Measurements from ENCODE around the gene PANK3.
"Not testable (repeated sequence)": the region's sequence is repeated elsewhere in the genome, so short reads cannot be mapped to it uniquely, and the experiment has no call there.

Gene PANK3

GRCh38 chr5:168592014-168592368, 12.8 kb upstream of the PANK3 start:
- DNase-seq (ENCODE audit: low read depth in 2 of 2) = no peak

- DNase-seq (ENCODE audit: low read depth in 2 of 2) = no peak
These were observed 12.3 kb upstream of the PANK3 start for GRCh38 chr5:168591302-168592013.

GRCh38 chr5:168590666-168591065, 11.5 kb upstream of the PANK3 start:
- DNase-seq (ENCODE audit: low read depth in 2 of 2) = no peak

GRCh38 chr5:168587987-168588386, 8.8 kb upstream of the PANK3 start:
- no peak for DNase-seq (ENCODE audit: low read depth in 2 of 2)

- DNase-seq (ENCODE audit: low read depth in 2 of 2) = no peak
These were observed 6.1 kb upstream of the PANK3 start for GRCh38 chr5:168585119-168585856.

GRCh38 chr5:168583742-168584482, 4.7 kb upstream of the PANK3 start:
- no peak for DNase-seq (ENCODE audit: low read depth in 2 of 2)

GRCh38 chr5:168580814-168581469, 1.8 kb upstream of the PANK3 start:
- not testable (repeated sequence) for DNase-seq (ENCODE audit: low read depth in 2 of 2)

GRCh38 chr5:168580227-168580508, 1.0 kb upstream of the PANK3 start:
- no peak for DNase-seq (ENCODE audit: low read depth in 2 of 2)

GRCh38 chr5:168579488-168580226, 489 bp upstream of the PANK3 start:
- peak; percentile 93 to 97 for DNase-seq (ENCODE audit: low read depth in 2 of 2)

- DNase-seq (ENCODE audit: low read depth in 2 of 2) = no peak
These were observed 1.2 kb downstream of the PANK3 start for GRCh38 chr5:168578006-168578405.

- no peak for DNase-seq (ENCODE audit: low read depth in 2 of 2)
These were observed 3.5 kb downstream of the PANK3 start for GRCh38 chr5:168575391-168576372.

- DNase-seq (ENCODE audit: low read depth in 2 of 2) = not testable (repeated sequence)
These were observed 5.0 kb downstream of the PANK3 start for GRCh38 chr5:168574156-168574555.

- DNase-seq (ENCODE audit: low read depth in 2 of 2) = not testable (repeated sequence)
These were observed 5.5 kb downstream of the PANK3 start for GRCh38 chr5:168573663-168574062.

GRCh38 chr5:168570490-168571328, 8.5 kb downstream of the PANK3 start:
- DNase-seq (ENCODE audit: low read depth in 2 of 2) = no peak

GRCh38 chr5:168568738-168569137, 10.4 kb downstream of the PANK3 start:
- no peak for DNase-seq (ENCODE audit: low read depth in 2 of 2)

- DNase-seq (ENCODE audit: low read depth in 2 of 2) = no peak
These were observed 15.2 kb downstream of the PANK3 start for GRCh38 chr5:168563959-168564358.

GRCh38 chr5:168562279-168562678, 16.9 kb downstream of the PANK3 start:
- DNase-seq (ENCODE audit: low read depth in 2 of 2) = no peak

- no peak for DNase-seq (ENCODE audit: low read depth in 2 of 2)
These were observed 21.8 kb downstream of the PANK3 start for GRCh38 chr5:168557389-168557788.

GRCh38 chr5:168553377-168554130, 25.6 kb downstream of the PANK3 start:
- no peak for DNase-seq (ENCODE audit: low read depth in 2 of 2)
